NCI-H2171 (cell line): ENCODE measurements around the gene OR4F16.
"Not testable (repeated sequence)": the region's sequence is repeated elsewhere in the genome, so short reads cannot be mapped to it uniquely, and the experiment has no call there.

ENCODE experiments used
- DNase-seq: peaks from one replicate; lab custom pipeline; 2025; lab: John Stamatoyannopoulos, UW

Gene OR4F16

GRCh38 chr1:686554-686953, at the start of gene OR4F16:
Gene OR4F16 (minus strand): TSS chr1:686654. CDS start chr1:686654, 0 bp downstream.
- not testable (repeated sequence) for DNase-seq

- not testable (repeated sequence) for DNase-seq
Observed at GRCh38 chr1:733649-734048, 47.2 kb upstream of the OR4F16 start.

GRCh38 chr1:727040-727439, 40.6 kb upstream of the OR4F16 start:
- DNase-seq, result not testable (repeated sequence)
